HG02623 (cell line): ENCODE data around the gene BCL10.

Source experiments
- ATAC-seq: cut with Tn5 transposase; IDR thresholded peaks from one replicate; pipeline ENCODE4 v1.9.1; 2021; ENCODE audit warnings: moderate library complexity; ENCODE audit not compliant: unreplicated experiment

BCL10 gene

DNA sequence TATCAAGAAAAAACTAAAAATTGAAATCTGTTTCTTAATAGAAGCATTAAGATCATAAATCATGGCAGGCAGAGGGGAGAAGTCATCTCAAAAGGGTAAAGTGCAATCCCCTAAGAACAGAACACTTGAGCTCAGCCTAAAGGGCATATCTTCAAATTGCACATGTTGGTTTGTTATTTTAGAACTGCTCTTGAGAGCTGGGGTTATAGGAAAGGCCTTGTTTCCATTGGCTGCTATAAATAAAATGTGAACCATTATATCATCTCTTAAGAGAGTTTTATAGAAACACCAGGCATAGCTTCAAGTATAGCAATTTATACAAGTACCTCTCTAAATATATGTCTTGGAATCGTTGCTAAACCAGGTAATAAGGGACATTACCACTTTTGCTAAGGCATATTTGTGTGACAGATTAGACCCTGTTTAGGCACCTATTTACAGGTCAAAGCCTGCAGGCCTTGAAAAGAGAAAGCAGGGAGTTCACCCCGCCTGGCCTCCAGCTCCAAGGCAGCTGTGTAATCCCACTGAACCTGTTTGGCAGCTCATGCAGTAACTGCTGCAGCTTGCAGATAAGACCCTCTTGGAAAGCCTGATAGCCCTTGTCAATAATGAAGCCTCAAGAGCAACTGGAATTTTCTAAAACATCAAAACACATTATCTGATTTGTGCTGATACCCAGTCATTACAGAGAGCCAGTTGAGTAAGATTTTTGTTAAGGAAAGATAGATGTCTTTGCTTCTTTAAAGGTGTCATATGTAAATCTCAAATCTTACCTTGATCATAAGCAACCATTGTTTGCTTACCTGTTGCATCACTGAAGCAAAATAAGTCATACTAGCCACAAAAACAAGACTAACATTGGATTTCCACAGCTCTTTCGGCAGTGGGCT, 51.5 kb downstream of the BCL10 start:
- ATAC-seq, result no peak

GRCh38 chr1:85224295-85224694, 52.1 kb downstream of the BCL10 start:
- no peak for ATAC-seq

DNA sequence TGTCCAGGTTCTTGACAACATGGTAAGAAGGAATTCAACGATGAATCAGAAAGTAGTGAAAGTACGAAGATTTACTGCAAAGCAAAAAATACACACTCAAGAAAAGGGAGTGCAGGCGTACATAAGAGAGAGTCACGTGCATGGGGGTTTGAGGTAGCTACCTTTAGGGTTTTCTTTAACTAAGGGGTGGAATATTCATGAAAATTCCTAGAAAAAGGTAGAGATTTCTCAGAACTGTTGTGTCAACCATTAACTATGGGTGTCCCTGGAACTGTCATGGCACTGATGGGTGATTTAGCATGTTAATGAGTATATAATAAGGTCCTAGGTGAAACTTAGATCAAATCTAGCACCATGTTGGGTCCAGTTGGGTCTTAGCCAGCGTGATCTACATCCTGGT, 53.1 kb downstream of the BCL10 start:
- no peak for ATAC-seq

DNA sequence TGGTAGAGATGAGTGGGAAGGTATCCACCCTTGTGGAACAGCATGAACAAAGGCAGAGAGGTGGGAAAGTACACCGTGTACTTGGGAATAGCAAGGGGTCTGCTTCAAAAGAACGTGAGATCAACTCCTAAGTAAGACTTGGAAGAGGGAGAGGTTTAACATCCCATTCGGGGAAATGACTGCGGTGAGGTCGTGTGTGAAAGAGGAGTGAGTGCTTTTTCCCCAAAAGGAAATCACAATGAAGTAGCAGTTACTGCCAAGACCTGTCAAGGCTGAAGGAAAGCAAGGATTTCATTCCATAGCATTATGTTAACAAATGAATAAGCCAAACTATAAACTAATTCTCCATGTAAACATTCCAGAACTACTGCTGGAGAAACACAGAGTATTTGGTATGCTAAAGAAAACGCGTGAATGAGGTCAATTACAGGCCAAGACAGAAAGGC, 55.7 kb downstream of the BCL10 start:
- no peak for ATAC-seq

GRCh38 chr1:85219853-85220610, 56.4 kb downstream of the BCL10 start:
- ATAC-seq, result no peak

- ATAC-seq, result no peak
Observed at GRCh38 chr1:85216697-85217096, 59.7 kb downstream of the BCL10 start.
